K562 (cell line): ENCODE results near the gene MAP4K1. TPM values are rescaled to one million over a fixed set of nuclear protein-coding genes. Genes with fewer than 3 reads are reported as not detected.
A peak's percentile ranks its signal among the peaks of the same experiment; 100 is the strongest.

Experiments
- AFF1 ChIP-seq, 2 experiments: fragments of 450-650 bp; IDR thresholded peaks; 2 replicates each; pipeline ENCODE4 v1.6.1; 2018; ENCODE audit warnings: mild to moderate bottlenecking in 2 of 2, low read depth in 1 of 2; ENCODE audit not compliant: partially characterized antibody in 2 of 2
- ARNT ChIP-seq, 2 experiments: fragments of 450-650 bp; IDR thresholded peaks; 2 replicates each; pipeline ENCODE4 v1.6.1; 2016; ENCODE audit warnings: mild to moderate bottlenecking in 1 of 2
- CHD4 ChIP-seq: fragments of 200-600 bp; sonication (generic); IDR thresholded peaks from 3 replicates; pipeline ENCODE4 v1.6.1; 2012; ENCODE audit warnings: low read depth, mild to moderate bottlenecking, mixed read lengths, low read length, inconsistent platforms; ENCODE audit not compliant: insufficient read depth, insufficient replicate concordance, poor library complexity, severe bottlenecking
- CTCF ChIP-seq, 3 experiments: IDR thresholded peaks in 2 of 3; conservative IDR thresholded peaks in 1 of 3; 2 replicates each; pipeline ENCODE4 v1.5.1; 2011 to 2012; ENCODE audit warnings: low read length in 3 of 3, mild to moderate bottlenecking in 3 of 3, control low read depth in 2 of 3, improper control_type of control experiment in 1 of 3, inconsistent platforms in 1 of 3, low read depth in 1 of 3, mixed read lengths in 1 of 3, moderate library complexity in 1 of 3; ENCODE audit not compliant: insufficient read depth in 2 of 3
- IRF9 ChIP-seq: fragments of 450-650 bp; IDR thresholded peaks from 2 replicates; pipeline ENCODE4 v1.6.1; 2016; ENCODE audit warnings: missing biosample characterization, missing genetic modification characterization
- KDM5B ChIP-seq: fragments of 200-600 bp; sonication (generic); IDR thresholded peaks from 2 replicates; pipeline ENCODE4 v1.6.1; 2012; ENCODE audit warnings: low read depth, mild to moderate bottlenecking, moderate library complexity, low read length, control low read depth, inconsistent platforms; ENCODE audit not compliant: insufficient replicate concordance
- L3MBTL2 ChIP-seq: fragments of 450-650 bp; IDR thresholded peaks from 2 replicates; pipeline ENCODE4 v1.6.1; 2016; ENCODE audit warnings: mild to moderate bottlenecking, moderate library complexity
- PHF8 ChIP-seq: fragments of 200-600 bp; sonication (generic); IDR thresholded peaks from 2 replicates; pipeline ENCODE4 v1.6.1; 2012; ENCODE audit warnings: mixed run types, mild to moderate bottlenecking, inconsistent platforms, low read length, moderate library complexity, borderline replicate concordance
- RBFOX2 ChIP-seq: fragments of 200-400 bp; formaldehyde crosslinking; IDR thresholded peaks from 2 replicates; pipeline ENCODE4 v1.6.1; 2017; ENCODE audit warnings: low read depth, mild to moderate bottlenecking, low read length, moderate library complexity
- SAP30 ChIP-seq: fragments of 200-600 bp; sonication (generic); IDR thresholded peaks from 2 replicates; pipeline ENCODE4 v1.6.1; 2012; ENCODE audit warnings: borderline replicate concordance, low read depth, mild to moderate bottlenecking, moderate library complexity, low read length, control low read depth, inconsistent platforms; ENCODE audit not compliant: insufficient read depth, poor library complexity, severe bottlenecking
- SIN3A ChIP-seq, 2 experiments: fragments of 150-350 bp in 1 of 2; IDR thresholded peaks; 2 replicates each; pipeline ENCODE4 v1.6.1; 2011 to 2016; ENCODE audit warnings: borderline replicate concordance in 2 of 2, low read depth in 2 of 2, low read length in 2 of 2, mild to moderate bottlenecking in 2 of 2, moderate library complexity in 2 of 2; ENCODE audit not compliant: control insufficient read depth in 1 of 2
- STAT5B ChIP-seq: fragments of 250-450 bp; sonication (Bioruptor Pico); IDR thresholded peaks from 2 replicates; pipeline ENCODE4 v1.8.0; 2021; ENCODE audit warnings: mild to moderate bottlenecking, inconsistent platforms
- TFAP4 ChIP-seq: sonication (generic); formaldehyde crosslinking; IDR thresholded peaks from 2 replicates; pipeline ENCODE4 v1.8.0; 2022; ENCODE audit warnings: missing genetic modification reagents, mild to moderate bottlenecking, moderate library complexity, borderline replicate concordance
- VEZF1 ChIP-seq: fragments of 200-800 bp; sonication (Bioruptor generic); IDR thresholded peaks from 2 replicates; pipeline ENCODE4 v1.6.1; 2017; ENCODE audit warnings: missing genetic modification characterization, missing compliant biosample characterization
- polyA plus RNA-seq, 8 experiments: library from polyadenylated mRNA; depleted of rRNA in 4 of 8; stranded (reverse) in 5 of 8; unstranded in 3 of 8; fragments of >200 nt; fragmentation: Nextera tagmentation in 2 of 8; fragmentation: Illumina TruSeq in 1 of 8; extraction: Ambion mirVana in 2 of 8; extraction: Trizol in 1 of 8; gene quantifications; 2 replicates each; pipeline versions ENCODE4 v1.2.1 to v1.2.3, GENCODE V29; 2011 to 2014; ENCODE audit warnings: inconsistent platforms in 1 of 8, missing spikeins in 1 of 8
- total RNA-seq, 7 experiments: library from RNA; depleted of rRNA in 6 of 7; stranded (reverse); fragments of >200 nt in 6 of 7; fragmentation: Illumina TruSeq in 2 of 7; extraction: Trizol in 2 of 7; gene quantifications; 2 replicates each; pipeline versions ENCODE4 v1.2.1 to v1.2.3, GENCODE V29; 2011 to 2021; ENCODE audit warnings: low replicate concordance in 1 of 7

MAP4K1 gene
- total and polyA plus RNA-seq, 9 of the 15 experiments (the other 6 are each of a cell fraction or from before 2014, with no cell fraction given) = 0.14 to 3.2 (median 0.73) TPM; not detected in 1

- TF ChIP-seq AFF1 (IDR thresholded peaks at IDR 0.05; ENCODE audit: low read depth in 1 of 2, partially characterized antibody in 2 of 2) (no peak), CTCF (IDR thresholded peaks at IDR 0.05 in 2 of 3, conservative IDR thresholded peaks at IDR 0.05 in 1 of 3; ENCODE audit: insufficient read depth in 2 of 3, low read depth in 1 of 3, low read length in 3 of 3) (no peak), SAP30 (peak; percentile 36), TFAP4 (CRISPR knock-in tag) (peak; percentile 43; the same call in 1 of the 2 replicates), IRF9 (no peak), CHD4 (peak; percentile 23), RBFOX2 (peak; percentile 62), VEZF1 (CRISPR knock-in tag) (0 out of 2 replicates have a peak, but pooled peaks have one; percentile 3), PHF8 (peak; percentile 18; the same call in 1 of the 2 replicates), STAT5B (no peak), SIN3A (IDR thresholded peaks at IDR 0.05; ENCODE audit: borderline replicate concordance in 2 of 2, control insufficient read depth in 1 of 2, low read depth in 2 of 2, low read length in 2 of 2) (peak in 1 of 2 experiments; percentile 49; a peak in 2 of 4 replicates), L3MBTL2 (0 out of 2 replicates have a peak, but pooled peaks have one; percentile 7), KDM5B (peak; percentile 43), ARNT (IDR thresholded peaks at IDR 0.05) (0 out of 4 replicates have a peak, but pooled peaks of 1 of the 2 experiments have one; percentile 25)
Measured at GRCh38 chr19:38649305-38650171, 31.8 kb upstream of the MAP4K1 start (continued).
